GM19328 (cell line): Measurements from ENCODE around the gene DOP1B.
"Not testable (repeated sequence)": the region's sequence is repeated elsewhere in the genome, so short reads cannot be mapped to it uniquely, and the experiment has no call there.

Source experiments
- ATAC-seq: cut with Tn5 transposase; IDR thresholded peaks from one replicate; pipeline ENCODE4 v1.9.1; 2021; ENCODE audit warnings: mild to moderate bottlenecking, moderate library complexity; ENCODE audit not compliant: unreplicated experiment

The DOP1B gene, protein sequence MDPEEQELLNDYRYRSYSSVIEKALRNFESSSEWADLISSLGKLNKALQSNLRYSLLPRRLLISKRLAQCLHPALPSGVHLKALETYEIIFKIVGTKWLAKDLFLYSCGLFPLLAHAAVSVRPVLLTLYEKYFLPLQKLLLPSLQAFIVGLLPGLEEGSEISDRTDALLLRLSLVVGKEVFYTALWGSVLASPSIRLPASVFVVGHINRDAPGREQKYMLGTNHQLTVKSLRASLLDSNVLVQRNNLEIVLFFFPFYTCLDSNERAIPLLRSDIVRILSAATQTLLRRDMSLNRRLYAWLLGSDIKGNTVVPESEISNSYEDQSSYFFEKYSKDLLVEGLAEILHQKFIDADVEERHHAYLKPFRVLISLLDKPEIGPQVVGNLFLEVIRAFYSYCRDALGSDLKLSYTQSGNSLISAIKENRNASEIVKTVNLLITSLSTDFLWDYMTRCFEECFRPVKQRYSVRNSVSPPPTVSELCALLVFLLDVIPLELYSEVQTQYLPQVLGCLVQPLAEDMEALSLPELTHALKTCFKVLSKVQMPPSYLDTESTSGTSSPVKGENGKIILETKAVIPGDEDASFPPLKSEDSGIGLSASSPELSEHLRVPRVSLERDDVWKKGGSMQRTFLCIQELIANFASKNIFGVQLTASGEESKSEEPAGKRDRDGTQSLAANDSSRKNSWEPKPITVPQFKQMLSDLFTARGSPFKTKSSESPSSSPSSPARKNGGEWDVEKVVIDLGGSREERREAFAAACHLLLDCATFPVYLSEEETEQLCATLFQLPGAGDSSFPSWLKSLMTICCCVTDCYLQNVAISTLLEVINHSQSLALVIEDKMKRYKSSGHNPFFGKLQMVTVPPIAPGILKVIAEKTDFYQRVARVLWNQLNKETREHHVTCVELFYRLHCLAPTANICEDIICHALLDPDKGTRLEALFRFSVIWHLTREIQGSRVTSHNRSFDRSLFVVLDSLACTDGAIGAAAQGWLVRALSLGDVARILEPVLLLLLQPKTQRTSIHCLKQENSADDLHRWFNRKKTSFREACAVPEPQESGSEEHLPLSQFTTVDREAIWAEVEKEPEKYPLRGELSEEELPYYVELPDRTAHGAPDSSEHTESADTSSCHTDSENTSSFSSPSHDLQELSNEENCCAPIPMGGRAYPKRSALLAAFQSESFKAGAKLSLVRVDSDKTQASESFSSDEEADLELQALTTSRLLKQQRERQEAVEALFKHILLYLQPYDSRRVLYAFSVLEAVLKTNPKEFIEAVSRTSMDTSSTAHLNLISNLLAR (N-terminal part only)

DNA sequence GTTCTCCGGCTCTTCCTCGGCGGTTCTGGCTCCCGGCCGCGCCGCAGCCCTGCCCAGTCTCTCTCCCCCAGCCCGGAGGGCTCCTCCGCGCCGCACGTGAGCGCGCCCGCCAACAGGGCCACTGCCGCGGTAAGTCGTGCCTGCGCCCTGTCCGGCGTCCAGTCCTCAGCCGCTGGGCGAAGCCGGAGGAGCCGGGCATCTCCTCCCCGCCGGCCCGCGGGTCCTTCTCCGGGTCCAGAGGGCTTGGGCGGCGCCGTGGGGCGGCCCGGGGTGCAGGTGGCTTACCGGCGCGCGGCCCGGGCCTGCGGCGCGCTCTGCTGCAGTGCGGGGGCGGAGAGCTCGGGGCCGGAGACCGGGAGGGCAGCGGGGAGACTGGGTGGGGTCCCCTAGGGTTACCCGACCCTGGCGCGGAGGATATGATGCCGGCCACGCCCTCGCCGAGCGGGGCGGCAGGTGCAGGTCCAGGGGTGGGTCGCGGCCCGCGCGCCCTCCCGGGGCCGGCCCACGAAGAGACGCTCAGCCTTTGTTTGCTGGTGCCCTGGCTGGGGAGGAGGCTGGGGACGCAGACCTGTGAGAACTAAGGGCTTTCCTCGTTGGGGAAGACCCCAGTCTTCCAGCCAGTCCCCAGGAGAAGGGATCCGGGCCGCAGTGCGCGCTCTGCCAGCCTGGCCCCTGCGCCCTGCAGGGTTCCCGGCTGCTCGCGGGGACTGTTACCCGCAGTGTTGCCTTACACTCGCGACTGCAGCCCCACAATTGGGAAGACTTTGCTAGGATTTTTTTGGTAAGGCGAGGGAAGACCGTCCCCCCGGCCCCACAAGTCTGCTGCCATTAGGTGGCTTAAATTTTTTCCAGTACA, at the start of gene DOP1B:
DOP1B (plus strand) TSS at position 10 of the 856 bp plus-strand sequence. CDS start 7,910 bp downstream, outside the sequence.
- peak; percentile 20 for ATAC-seq

DNA sequence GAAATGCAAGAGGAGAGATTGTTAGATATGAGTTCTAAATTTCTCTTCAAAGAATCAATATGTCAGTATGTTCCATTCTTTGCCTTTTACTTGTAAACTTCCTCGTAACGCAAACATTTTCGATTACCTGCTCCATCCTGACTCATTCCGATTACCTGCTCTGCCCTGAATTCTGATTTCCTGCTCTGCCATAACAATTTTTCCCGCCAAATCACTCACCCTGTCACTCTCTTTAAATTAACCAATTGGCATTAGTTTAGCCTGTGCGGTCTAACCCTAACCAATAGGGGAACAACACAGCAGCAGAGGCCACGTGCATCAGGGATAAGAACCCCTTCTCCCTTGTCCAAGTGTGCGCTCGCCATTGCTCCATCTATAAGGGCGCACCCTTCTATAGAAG, 46.8 kb upstream of the DOP1B start:
- no peak for ATAC-seq

DNA sequence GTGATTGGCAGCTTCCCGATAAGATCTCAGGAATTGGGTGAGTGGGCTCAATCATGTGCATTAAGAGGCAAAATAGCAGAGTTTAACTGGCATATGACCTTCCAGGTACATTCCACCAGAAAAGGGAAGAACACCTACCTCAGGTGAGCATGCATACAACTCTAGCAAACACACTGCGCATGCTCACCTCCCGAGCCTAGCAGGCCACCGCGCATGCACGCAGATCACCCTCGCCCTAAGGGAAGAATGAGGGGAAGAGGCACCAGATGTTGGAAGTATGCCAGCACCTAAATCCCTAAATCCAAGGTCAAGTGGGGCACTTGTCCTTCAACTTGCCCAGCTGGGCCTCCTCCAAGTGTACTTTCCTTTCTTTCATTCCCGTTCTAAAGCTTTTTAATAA, 45.4 kb upstream of the DOP1B start:
- ATAC-seq, result no peak

DNA sequence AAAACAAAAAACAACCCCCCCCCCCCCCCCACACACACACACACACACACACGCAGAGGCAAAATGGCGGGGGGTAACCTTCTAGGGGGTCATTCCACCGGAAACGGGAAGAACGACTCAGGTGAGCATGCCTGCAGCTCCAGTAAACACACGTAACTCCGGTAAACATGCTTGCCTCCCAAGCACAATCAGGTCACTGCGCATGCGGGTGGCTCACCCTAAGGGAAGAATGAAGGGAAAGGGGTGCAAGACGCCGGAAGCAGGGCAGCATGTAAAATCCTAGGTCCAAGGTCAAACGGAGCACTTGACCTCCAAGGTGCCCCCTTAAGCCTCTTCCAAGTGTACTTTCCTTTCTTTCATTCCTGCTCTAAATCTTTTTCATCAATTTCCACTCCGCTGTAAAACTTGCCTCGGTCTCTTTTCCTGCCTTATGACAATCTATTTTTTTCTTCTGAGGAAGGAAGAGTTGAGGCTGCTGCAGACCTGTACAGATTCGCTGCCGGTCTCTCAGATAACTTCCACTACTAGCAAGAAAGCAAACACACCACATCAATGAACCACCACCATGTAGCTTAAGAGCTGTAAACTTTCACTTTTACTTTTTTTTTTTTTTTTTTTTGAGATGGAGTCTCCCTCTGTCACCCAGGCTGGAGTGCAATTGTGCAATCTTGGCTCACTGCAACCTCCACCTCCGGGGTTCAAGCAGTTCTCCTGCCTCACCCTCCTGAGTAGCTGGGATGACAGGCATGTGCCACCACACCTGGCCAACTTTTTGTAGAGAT, 42.8 kb upstream of the DOP1B start:
- ATAC-seq, result no peak

DNA sequence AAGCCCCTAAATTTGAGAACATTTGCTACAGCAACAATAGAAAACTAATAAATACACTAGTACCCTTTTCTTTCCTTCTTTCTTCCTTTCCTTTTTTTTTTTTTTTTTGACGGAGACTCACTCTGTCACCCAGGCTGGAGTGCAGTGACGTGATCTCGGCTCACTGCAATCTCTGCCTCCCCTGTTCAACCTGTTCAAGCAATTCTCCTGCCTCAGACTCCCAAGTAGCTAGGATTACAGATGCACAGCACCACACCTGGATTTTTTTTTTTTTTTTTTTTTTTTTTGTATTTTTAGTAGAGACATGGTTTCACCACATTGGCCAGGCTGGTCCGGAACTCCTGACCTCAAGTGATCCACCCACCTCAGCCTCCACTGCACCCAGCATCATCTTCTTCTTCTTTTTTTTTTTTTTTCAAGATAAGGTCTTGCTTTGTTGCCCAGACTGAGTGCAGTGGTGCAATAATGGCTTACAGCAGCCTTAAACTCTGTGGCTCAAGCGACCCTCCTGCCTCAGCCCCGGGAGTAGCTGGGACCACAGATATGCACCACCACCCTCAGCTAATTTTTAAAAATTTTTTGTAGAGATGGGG, 41.4 kb upstream of the DOP1B start:
- ATAC-seq, result no peak

DNA sequence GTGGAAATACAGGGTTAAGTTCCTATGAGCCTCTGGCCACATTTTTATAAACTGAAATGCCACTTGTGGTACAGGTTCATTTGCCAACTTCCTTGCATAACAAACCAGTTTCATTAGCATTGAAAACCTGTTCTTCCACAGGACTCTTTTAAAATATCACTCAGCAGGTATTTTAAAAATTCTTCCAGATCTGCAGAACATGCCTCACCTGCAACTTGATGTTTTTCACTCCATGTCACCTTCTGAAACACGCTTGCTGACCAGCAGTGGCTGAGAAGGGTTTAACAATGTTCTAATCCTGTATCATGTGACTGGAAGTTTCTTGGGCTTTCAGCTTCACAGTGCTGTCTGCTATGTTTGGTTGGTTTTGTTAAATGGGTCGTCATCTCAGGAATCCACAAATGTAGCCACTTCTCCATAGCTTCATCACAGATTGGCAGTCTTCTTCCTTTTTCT, 39.3 kb upstream of the DOP1B start:
- ATAC-seq, result no peak

- ATAC-seq, result no peak
These were observed 36.2 kb upstream of the DOP1B start for GRCh38 chr21:36120304-36120888.

GRCh38 chr21:36122977-36123376, 33.6 kb upstream of the DOP1B start:
- no peak for ATAC-seq

- ATAC-seq, result no peak
These were observed 32.2 kb upstream of the DOP1B start for GRCh38 chr21:36124395-36124794.

- ATAC-seq, result no peak
These were observed 31.0 kb upstream of the DOP1B start for GRCh38 chr21:36125512-36126207.

DNA sequence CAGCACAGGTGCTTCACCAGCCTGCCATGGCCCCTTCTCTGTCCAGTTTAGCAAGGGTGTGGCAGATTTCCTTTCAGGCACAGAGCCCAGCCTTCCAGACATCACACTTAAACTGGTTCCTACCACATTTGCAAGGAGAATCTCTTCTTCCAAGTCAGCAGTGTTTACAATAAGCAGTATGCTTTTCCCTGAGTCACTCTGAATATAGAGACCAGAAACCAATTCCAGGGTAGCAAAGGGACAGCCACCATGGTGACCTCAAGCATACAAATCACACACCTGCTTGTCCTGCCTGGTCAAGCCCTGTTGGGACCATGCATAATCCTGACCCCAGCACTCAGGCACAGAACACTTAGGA, 30.4 kb upstream of the DOP1B start:
- ATAC-seq, result no peak

GRCh38 chr21:36126621-36127110, 30.0 kb upstream of the DOP1B start:
- no peak for ATAC-seq

DNA sequence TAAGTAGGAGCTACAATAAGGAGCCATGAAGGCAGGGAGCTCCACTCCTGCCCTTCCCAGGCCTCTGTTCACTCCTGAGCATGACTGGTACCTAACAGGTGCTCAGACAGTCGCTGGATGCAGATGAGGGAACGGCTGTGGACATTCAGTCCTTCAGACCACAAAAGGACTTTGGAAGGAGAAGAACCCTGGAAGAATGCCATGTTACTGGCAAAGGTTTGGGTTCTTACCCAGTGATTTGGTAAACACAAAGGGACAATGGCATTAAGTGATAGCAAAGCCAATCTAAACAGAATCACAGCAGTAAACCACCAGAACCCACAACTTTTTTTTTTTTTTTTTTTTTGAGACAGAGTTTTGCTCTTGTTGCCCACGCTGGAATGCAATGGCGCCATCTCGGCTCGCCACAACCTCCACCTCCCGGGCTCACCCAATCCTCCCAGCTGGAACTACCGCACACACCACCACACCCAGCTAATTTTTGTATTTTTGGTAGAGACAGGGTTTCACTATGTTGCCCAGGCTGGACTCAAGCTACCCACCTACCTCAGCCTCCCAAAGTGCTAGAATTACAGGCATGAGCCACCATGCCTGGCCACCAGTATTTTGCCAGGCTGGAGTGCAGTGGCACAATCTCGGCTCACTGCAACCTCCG, 29.2 kb upstream of the DOP1B start:
- no peak for ATAC-seq

GRCh38 chr21:36127977-36128376, 28.6 kb upstream of the DOP1B start:
- ATAC-seq, result no peak

GRCh38 chr21:36129219-36129618, 27.4 kb upstream of the DOP1B start:
- no peak for ATAC-seq

DNA sequence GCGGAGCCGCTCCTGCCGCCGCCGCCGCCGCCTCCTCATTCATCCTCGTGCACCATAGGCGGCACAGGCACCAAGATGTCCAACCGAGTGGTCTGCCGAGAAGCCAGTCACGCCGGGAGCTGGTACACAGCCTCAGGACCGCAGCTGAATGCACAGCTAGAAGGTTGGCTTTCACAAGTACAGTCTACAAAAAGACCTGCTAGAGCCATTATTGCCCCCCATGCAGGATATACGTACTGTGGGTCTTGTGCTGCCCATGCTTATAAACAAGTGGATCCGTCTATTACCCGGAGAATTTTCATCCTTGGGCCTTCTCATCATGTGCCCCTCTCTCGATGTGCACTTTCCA, 26.2 kb upstream of the DOP1B start:
- ATAC-seq, result not testable (repeated sequence)

DNA sequence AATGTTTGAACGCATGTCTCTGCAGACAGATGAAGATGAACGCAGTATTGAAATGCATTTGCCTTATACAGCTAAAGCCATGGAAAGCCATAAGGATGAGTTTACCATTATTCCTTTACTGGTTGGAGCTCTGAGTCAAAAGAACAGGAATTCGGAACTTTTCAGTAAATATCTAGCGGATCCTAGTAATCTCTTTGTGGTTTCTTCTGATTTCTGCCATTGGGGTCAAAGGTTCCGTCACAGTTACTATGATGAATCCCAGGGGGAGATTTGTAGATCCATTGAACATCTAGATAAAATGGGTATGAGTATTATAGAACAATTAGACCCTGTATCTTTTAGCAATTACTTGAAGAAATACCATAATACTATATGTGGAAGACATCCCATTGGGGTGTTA, 25.8 kb upstream of the DOP1B start:
- not testable (repeated sequence) for ATAC-seq
